Ascending aorta (tissue), 2 donors: Measurements from ENCODE around the gene NRDE2. TPM values are rescaled to one million over a fixed set of nuclear protein-coding genes. Genes with fewer than 3 reads are reported as not detected.

ENCODE experiments used
- DNase-seq, 2 donors: peaks; one replicate each; pipeline ENCODE4 v3.0.0-alpha.2; 2019; ENCODE audit warnings: low spot score in 2 of 2
- H3K27ac ChIP-seq, 2 donors: fragments of 200-600 bp; sonication (generic); one replicate each; pipeline ENCODE4 v1.5.1; 2016 to 2017; ENCODE audit warnings: mild to moderate bottlenecking in 1 of 2
- H3K27me3 ChIP-seq: fragments of 200-600 bp; sonication (generic); one replicate; pipeline ENCODE4 v1.5.1; 2017
- H3K36me3 ChIP-seq, 2 donors: fragments of 200-600 bp; sonication (generic); one replicate each; pipeline ENCODE4 v1.5.1; 2016
- H3K4me1 ChIP-seq, 2 donors: fragments of 200-600 bp; sonication (generic); one replicate each; pipeline ENCODE4 v1.5.1; 2016 to 2017; ENCODE audit warnings: mild to moderate bottlenecking in 1 of 2
- H3K4me3 ChIP-seq, 2 donors: fragments of 200-600 bp; sonication (generic); one replicate each; pipeline ENCODE4 v1.5.1; 2016 to 2017; ENCODE audit warnings: mild to moderate bottlenecking in 1 of 2
- H3K9me3 ChIP-seq, 2 donors: fragments of 200-600 bp; sonication (generic); one replicate each; pipeline ENCODE4 v1.5.1; 2016
- intact Hi-C: fragments of 100-400 bp; cut with DNase I; formaldehyde crosslinking; loops from one replicate; pipeline ENCODE4 v1.15.1; 2023
- total RNA-seq: library from RNA; depleted of rRNA; stranded (reverse); fragments of >200 nt; gene quantifications from one replicate; pipeline ENCODE4 v1.1.0, GENCODE V29; 2016
- TF ChIP-seq, protein P1 (sequence below), 3 experiments: fragments of 200-600 bp in 2 of 3; fragments of 450-650 bp in 1 of 3; sonication (generic) in 2 of 3; IDR thresholded peaks; one replicate each; pipeline ENCODE4 v1.5.1; 2016 to 2019; ENCODE audit warnings: antibody characterized with exemption in 3 of 3, mild to moderate bottlenecking in 1 of 3, moderate library complexity in 1 of 3

The NRDE2 gene
- total RNA-seq, 1 donor from 2014 or later, result 9.2 TPM

DNA sequence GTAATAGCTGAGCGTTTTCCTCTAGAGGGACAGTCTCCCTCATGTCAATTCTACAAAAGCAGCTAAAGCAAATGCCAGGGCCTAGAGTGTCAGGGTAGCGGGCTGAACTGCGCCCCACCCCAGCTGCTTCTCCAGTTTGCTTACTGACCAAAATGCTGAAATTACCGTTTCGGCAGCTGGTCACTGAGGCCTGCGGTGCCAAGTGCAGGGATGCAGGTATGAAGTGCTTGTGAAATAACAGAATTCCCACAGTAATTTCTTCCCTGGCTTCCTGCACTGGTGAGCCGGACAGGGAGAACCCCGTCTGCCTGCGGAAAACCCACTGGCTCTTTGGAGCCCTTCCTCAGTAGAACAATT is 56.3 kb downstream of the NRDE2 start:
- TF ChIP-seq, protein P1, sequence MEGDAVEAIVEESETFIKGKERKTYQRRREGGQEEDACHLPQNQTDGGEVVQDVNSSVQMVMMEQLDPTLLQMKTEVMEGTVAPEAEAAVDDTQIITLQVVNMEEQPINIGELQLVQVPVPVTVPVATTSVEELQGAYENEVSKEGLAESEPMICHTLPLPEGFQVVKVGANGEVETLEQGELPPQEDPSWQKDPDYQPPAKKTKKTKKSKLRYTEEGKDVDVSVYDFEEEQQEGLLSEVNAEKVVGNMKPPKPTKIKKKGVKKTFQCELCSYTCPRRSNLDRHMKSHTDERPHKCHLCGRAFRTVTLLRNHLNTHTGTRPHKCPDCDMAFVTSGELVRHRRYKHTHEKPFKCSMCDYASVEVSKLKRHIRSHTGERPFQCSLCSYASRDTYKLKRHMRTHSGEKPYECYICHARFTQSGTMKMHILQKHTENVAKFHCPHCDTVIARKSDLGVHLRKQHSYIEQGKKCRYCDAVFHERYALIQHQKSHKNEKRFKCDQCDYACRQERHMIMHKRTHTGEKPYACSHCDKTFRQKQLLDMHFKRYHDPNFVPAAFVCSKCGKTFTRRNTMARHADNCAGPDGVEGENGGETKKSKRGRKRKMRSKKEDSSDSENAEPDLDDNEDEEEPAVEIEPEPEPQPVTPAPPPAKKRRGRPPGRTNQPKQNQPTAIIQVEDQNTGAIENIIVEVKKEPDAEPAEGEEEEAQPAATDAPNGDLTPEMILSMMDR (IDR thresholded peaks at IDR 0.05), result no peak
- H3K4me3 ChIP-seq, result no peak overlapping the region
- intact Hi-C loops, result no loop called here
- peaks cover 38 to 52% of the 10 kb centered on the region in 2 donors for H3K36me3 ChIP-seq
- H3K9me3 ChIP-seq, result no peaks in the 10 kb centered on the region
- H3K27me3 ChIP-seq, result no peaks in the 10 kb centered on the region
- peaks cover 0 to 7% of the 10 kb centered on the region in 2 donors for H3K4me1 ChIP-seq
- DNase-seq, result no peak
- peak overlapping the region; percentile 64 to 71 for H3K27ac ChIP-seq

DNA sequence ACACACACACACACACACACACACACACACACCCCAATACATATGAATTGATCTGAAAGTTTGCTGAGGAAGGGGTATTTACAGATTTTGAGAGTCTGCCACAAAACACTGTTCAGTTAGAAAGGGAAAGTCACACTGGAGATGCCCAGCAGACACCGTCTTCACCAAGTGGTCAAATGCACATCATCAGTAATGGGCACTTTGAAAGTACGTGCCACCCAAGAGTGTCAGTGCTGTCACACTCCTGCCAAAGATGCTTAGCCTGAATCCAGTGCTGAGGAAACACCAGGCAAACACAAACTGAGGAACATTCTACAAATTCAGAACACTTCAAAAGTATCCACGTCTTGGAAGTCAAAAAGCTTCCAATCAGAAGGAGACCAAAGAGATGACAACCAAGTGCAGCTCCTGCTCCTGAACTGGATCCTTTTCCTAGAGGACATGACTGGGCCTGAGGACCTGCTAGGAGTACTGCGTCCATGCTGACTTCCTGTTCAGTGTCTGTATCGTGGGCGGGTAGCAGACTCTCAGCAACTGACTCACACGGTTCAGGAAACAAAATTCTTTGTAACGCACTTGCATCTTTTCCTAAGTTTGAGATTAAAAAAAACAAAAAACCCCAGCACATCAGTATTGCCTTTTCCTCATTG is 56.8 kb downstream of the NRDE2 start:
- Histone ChIP-seq H3K36me3 (peaks cover 43 to 54% of the 10 kb centered on the region in 2 donors), H3K4me3 (no peak overlapping the region), H3K4me1 (peaks cover 0 to 7% of the 10 kb centered on the region in 2 donors), H3K27me3 (no peaks in the 10 kb centered on the region), H3K27ac (peak overlapping the region; percentile 64 to 71), H3K9me3 (no peaks in the 10 kb centered on the region)
- intact Hi-C loops, result no loop called here
- TF ChIP-seq, protein P1 (IDR thresholded peaks at IDR 0.05), result no peak
- DNase-seq, result no peak

DNA sequence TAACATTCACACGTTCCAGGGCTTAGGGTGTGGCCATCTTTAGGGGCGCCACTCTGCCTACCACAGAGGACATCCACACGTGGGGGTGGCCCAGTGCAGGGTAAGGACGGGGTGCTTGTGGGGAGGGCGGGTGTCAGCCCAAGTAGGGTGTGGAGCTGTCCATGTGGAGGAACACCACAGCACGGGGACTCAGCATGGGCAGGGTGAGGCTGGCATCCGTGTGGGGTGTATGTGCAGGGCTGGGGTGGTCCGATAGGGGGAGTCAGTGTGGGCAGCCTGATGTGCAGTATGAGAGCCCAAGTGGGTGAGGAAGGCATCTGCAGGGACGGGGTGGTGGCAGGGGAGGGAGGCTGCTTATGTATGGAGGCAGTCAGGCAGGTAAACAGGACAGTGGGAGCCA is 57.7 kb downstream of the NRDE2 start:
- Histone ChIP-seq H3K36me3 (peaks cover 50 to 55% of the 10 kb centered on the region in 2 donors), H3K4me1 (peaks cover 0 to 7% of the 10 kb centered on the region in 2 donors), H3K27me3 (no peaks in the 10 kb centered on the region), H3K4me3 (no peak overlapping the region), H3K27ac (peak overlapping the region; percentile 64 to 71), H3K9me3 (no peaks in the 10 kb centered on the region)
- intact Hi-C loops, result no loop called here
- TF ChIP-seq, protein P1 (IDR thresholded peaks at IDR 0.05), result no peak
- no peak for DNase-seq

DNA sequence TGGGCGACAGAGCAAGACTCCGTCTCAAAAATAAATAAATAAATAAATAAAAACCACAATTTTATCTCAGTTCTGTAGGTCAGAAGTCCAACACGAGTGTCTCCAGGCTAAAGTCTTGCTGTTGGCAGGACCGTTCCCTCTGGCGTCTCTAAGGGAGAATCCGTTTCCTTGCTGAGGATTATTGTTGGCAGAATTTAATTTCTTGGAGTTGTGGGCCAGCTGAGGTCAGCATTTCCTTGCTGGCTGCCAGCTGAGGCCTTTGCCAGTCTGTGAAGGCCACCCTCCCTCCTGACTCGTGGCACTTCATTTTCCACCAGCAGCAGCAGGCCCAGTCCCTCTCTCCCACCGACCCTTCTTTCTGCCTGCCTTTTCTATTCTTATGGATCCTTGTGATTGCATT is 58.2 kb downstream of the NRDE2 start:
- Histone ChIP-seq H3K27ac (peak overlapping the region; percentile 64 to 71), H3K4me1 (peaks cover 0 to 7% of the 10 kb centered on the region in 2 donors), H3K36me3 (peaks cover 50 to 55% of the 10 kb centered on the region in 2 donors), H3K27me3 (no peaks in the 10 kb centered on the region), H3K9me3 (no peaks in the 10 kb centered on the region), H3K4me3 (no peak overlapping the region)
- TF ChIP-seq, protein P1 (IDR thresholded peaks at IDR 0.05), result no peak
- no peak for DNase-seq
- intact Hi-C loops, result no loop called here

DNA sequence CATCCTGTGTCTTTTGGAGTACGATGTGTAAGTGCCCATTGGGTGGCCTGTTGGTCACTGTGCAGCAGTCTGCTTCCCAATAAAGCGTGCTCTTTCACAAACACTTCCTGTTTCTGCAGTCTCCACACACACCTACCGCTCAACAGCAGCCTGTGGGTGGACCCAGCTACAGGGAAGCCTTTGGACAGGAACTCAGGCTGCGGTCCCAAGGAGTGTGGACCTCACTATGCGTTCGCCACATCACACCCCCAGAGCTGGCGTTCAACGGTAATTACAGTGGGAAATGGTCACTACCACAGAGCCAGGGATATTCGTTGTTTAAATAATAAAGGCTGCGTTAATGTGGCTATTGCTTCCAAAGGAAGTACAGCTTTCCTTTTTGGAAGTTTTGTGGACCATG is 59.2 kb downstream of the NRDE2 start:
- no peak for DNase-seq
- TF ChIP-seq, protein P1 (IDR thresholded peaks at IDR 0.05), result no peak
- Histone ChIP-seq H3K9me3 (no peaks in the 10 kb centered on the region), H3K4me1 (peaks cover 0 to 7% of the 10 kb centered on the region in 2 donors), H3K27ac (peak overlapping the region in 1 of 2 donors; percentile 71), H3K27me3 (no peaks in the 10 kb centered on the region), H3K4me3 (no peak overlapping the region), H3K36me3 (peaks cover 44 to 55% of the 10 kb centered on the region in 2 donors)
- intact Hi-C loops, result no loop called here
